ENCODE data around the gene SHLD1.

DNA sequence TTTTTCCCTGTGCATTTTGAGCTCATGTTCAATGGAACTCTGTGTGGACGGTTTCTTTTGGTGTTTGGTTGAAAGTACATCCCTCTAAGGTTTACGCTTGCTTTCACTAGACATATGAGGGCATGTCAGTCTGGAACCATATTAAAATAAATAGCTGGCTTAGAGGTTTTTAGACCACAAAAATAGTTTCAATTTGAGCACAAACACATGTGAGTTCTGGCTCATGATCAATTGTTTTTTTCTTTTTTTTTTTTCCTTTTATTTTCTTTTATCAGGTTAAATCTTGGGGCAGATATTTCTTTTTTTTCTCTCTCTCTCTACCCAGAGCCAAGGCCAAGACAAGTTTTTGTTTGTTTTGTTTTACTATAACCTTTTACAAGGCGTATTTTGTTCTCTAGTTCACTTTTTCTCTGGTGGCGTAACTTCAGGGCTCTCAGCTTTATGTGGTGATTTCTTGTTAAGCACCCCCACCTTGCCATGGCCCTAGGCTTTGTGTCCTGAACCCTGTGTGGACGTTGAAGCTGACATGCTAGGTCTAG is 92.9 kb downstream of the SHLD1 start:
- no peak for TF ChIP-seq POLR2A (IDR thresholded peaks at IDR 0.05)
- TF ChIP-seq, protein P1, sequence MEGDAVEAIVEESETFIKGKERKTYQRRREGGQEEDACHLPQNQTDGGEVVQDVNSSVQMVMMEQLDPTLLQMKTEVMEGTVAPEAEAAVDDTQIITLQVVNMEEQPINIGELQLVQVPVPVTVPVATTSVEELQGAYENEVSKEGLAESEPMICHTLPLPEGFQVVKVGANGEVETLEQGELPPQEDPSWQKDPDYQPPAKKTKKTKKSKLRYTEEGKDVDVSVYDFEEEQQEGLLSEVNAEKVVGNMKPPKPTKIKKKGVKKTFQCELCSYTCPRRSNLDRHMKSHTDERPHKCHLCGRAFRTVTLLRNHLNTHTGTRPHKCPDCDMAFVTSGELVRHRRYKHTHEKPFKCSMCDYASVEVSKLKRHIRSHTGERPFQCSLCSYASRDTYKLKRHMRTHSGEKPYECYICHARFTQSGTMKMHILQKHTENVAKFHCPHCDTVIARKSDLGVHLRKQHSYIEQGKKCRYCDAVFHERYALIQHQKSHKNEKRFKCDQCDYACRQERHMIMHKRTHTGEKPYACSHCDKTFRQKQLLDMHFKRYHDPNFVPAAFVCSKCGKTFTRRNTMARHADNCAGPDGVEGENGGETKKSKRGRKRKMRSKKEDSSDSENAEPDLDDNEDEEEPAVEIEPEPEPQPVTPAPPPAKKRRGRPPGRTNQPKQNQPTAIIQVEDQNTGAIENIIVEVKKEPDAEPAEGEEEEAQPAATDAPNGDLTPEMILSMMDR (IDR thresholded peaks at IDR 0.05): no peak
